Measurements from ENCODE around the gene UBE2O. TPM values are rescaled to one million over a fixed set of nuclear protein-coding genes. Genes with fewer than 3 reads are reported as not detected.

Gene UBE2O
- total RNA-seq, 2 donors from 2014 or later: 29.1 to 38.9 TPM

- no peak for DNase-seq
- H3K36me3 Mint-ChIP-seq (ENCODE audit: low read depth): peaks cover 3% of the 10 kb centered on the region
- H3K4me3 Mint-ChIP-seq: no peak overlapping the region
- no peak for ATAC-seq
- peak overlapping the region; percentile 32 for H3K27ac Mint-ChIP-seq
- no peaks in the 10 kb centered on the region for H3K27me3 Mint-ChIP-seq
- peaks cover 45% of the 10 kb centered on the region for H3K4me1 Mint-ChIP-seq
- no peaks in the 10 kb centered on the region for H3K9me3 ChIP-seq (ENCODE audit: control insufficient read depth, low read length, poor library complexity, severe bottlenecking)
Observed at GRCh38 chr17:76437467-76438402, 15.2 kb downstream of the UBE2O start.

GRCh38 chr17:76435751-76436150, 17.2 kb downstream of the UBE2O start:
- Mint-ChIP-seq H3K27ac (no peak overlapping the region), H3K27me3 (no peaks in the 10 kb centered on the region), H3K4me3 (no peak overlapping the region), H3K4me1 (peaks cover 33% of the 10 kb centered on the region), H3K36me3 (ENCODE audit: low read depth) (no peaks in the 10 kb centered on the region)
- DNase-seq (no peak), ATAC-seq (no peak)
- H3K9me3 ChIP-seq (ENCODE audit: control insufficient read depth, low read length, poor library complexity, severe bottlenecking): no peaks in the 10 kb centered on the region

- no peak overlapping the region for H3K4me3 Mint-ChIP-seq
Observed at GRCh38 chr17:76434870-76435269, 18.1 kb downstream of the UBE2O start.

DNA sequence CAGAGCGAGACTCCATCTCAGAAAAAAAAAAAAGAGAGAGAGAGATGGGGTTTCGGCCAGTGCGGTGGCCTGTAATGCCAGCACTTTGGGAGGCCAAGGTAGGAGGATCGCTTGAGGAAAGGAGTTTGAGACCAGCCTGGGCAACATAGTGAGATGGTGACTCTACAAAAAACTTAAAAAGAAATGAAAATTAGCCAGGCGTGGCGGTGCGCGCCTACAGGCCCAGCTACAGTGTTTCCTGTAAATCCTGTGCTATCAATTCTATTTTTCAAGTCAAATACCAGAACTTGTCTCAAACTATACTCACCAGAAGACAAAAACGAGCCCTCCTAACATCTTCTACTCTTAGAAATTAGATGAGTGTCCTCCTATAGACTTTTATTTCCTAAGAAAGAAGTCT, 19.3 kb downstream of the UBE2O start:
- DNase-seq (no peak), ATAC-seq (no peak)
- Mint-ChIP-seq H3K4me1 (peaks cover 21% of the 10 kb centered on the region), H3K4me3 (no peak overlapping the region), H3K36me3 (ENCODE audit: low read depth) (no peaks in the 10 kb centered on the region), H3K27me3 (no peaks in the 10 kb centered on the region), H3K27ac (no peak overlapping the region)
- no peaks in the 10 kb centered on the region for H3K9me3 ChIP-seq (ENCODE audit: control insufficient read depth, low read length, poor library complexity, severe bottlenecking)

More at GRCh38 chr17:76434870-76435269, 18.1 kb downstream of the UBE2O start:
- no peaks in the 10 kb centered on the region for H3K27me3 Mint-ChIP-seq
- H3K4me1 Mint-ChIP-seq: peaks cover 32% of the 10 kb centered on the region
- H3K27ac Mint-ChIP-seq: no peak overlapping the region
- no peaks in the 10 kb centered on the region for H3K9me3 ChIP-seq (ENCODE audit: control insufficient read depth, low read length, poor library complexity, severe bottlenecking)
- DNase-seq (no peak), ATAC-seq (no peak)
- no peaks in the 10 kb centered on the region for H3K36me3 Mint-ChIP-seq (ENCODE audit: low read depth)

GRCh38 chr17:76432712-76433336, 20.1 kb downstream of the UBE2O start:
- DNase-seq (no peak), ATAC-seq (peak; percentile 50)
- Mint-ChIP-seq H3K27ac (no peak overlapping the region), H3K36me3 (ENCODE audit: low read depth) (peaks cover 2% of the 10 kb centered on the region), H3K4me3 (no peak overlapping the region), H3K27me3 (no peaks in the 10 kb centered on the region), H3K4me1 (peaks cover 23% of the 10 kb centered on the region)
- H3K9me3 ChIP-seq (ENCODE audit: control insufficient read depth, low read length, poor library complexity, severe bottlenecking): no peaks in the 10 kb centered on the region

- Mint-ChIP-seq H3K4me1 (peaks cover 27% of the 10 kb centered on the region), H3K27ac (no peak overlapping the region), H3K4me3 (no peak overlapping the region), H3K36me3 (ENCODE audit: low read depth) (peaks cover 2% of the 10 kb centered on the region), H3K27me3 (no peaks in the 10 kb centered on the region)
- H3K9me3 ChIP-seq (ENCODE audit: control insufficient read depth, low read length, poor library complexity, severe bottlenecking): no peaks in the 10 kb centered on the region
- no peak for ATAC-seq
- DNase-seq: no peak
Observed at GRCh38 chr17:76432004-76432403, 20.9 kb downstream of the UBE2O start.

DNA sequence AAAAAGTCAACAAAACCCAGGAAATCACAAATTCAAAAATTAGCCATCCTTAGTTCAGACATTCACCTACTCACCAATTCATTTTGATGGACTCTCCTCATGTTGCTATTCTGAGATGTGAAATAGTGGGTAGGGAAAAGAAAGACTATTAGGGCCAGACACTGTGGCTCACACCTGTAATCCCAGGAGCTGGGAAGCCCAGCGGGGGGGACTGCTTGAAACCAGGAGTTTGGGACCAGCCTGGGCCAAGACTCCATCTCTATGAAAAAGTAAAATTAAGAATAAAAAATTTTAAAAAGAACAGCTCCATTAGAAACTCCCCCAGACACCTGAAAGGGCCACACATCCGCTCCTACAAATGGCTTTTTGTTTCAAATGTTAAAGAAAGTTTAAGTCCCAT, 21.4 kb downstream of the UBE2O start:
- H3K4me1 Mint-ChIP-seq: peaks cover 28% of the 10 kb centered on the region
- no peaks in the 10 kb centered on the region for H3K9me3 ChIP-seq (ENCODE audit: control insufficient read depth, low read length, poor library complexity, severe bottlenecking)
- H3K27me3 Mint-ChIP-seq: no peaks in the 10 kb centered on the region
- no peak overlapping the region for H3K4me3 Mint-ChIP-seq
- H3K36me3 Mint-ChIP-seq (ENCODE audit: low read depth): peaks cover 2% of the 10 kb centered on the region
- DNase-seq (no peak), ATAC-seq (no peak)
- H3K27ac Mint-ChIP-seq: no peak overlapping the region

GRCh38 chr17:76428511-76428910, 24.4 kb downstream of the UBE2O start:
- DNase-seq (no peak), ATAC-seq (no peak)
- no peaks in the 10 kb centered on the region for H3K27me3 Mint-ChIP-seq
- peaks cover 24% of the 10 kb centered on the region for H3K4me1 Mint-ChIP-seq
- no peaks in the 10 kb centered on the region for H3K9me3 ChIP-seq (ENCODE audit: control insufficient read depth, low read length, poor library complexity, severe bottlenecking)
- no peak overlapping the region for H3K27ac Mint-ChIP-seq
- no peak overlapping the region for H3K4me3 Mint-ChIP-seq
- peaks cover 2% of the 10 kb centered on the region for H3K36me3 Mint-ChIP-seq (ENCODE audit: low read depth)

GRCh38 chr17:76427501-76428231, 25.3 kb downstream of the UBE2O start:
- H3K27ac Mint-ChIP-seq: no peak overlapping the region

GRCh38 chr17:76426853-76427252, 26.1 kb downstream of the UBE2O start:
- Mint-ChIP-seq H3K4me3 (no peak overlapping the region), H3K27ac (no peak overlapping the region), H3K27me3 (no peaks in the 10 kb centered on the region), H3K4me1 (peaks cover 27% of the 10 kb centered on the region), H3K36me3 (ENCODE audit: low read depth) (peaks cover 5% of the 10 kb centered on the region)
- no peak for DNase-seq
- no peaks in the 10 kb centered on the region for H3K9me3 ChIP-seq (ENCODE audit: control insufficient read depth, low read length, poor library complexity, severe bottlenecking)
- ATAC-seq: no peak

More at GRCh38 chr17:76427501-76428231, 25.3 kb downstream of the UBE2O start:
- no peak overlapping the region for H3K4me3 Mint-ChIP-seq
- peaks cover 5% of the 10 kb centered on the region for H3K36me3 Mint-ChIP-seq (ENCODE audit: low read depth)
- H3K9me3 ChIP-seq (ENCODE audit: control insufficient read depth, low read length, poor library complexity, severe bottlenecking): no peaks in the 10 kb centered on the region
- H3K27me3 Mint-ChIP-seq: no peaks in the 10 kb centered on the region
- ATAC-seq (peak; percentile 65), DNase-seq (no peak)
- peaks cover 28% of the 10 kb centered on the region for H3K4me1 Mint-ChIP-seq

DNA sequence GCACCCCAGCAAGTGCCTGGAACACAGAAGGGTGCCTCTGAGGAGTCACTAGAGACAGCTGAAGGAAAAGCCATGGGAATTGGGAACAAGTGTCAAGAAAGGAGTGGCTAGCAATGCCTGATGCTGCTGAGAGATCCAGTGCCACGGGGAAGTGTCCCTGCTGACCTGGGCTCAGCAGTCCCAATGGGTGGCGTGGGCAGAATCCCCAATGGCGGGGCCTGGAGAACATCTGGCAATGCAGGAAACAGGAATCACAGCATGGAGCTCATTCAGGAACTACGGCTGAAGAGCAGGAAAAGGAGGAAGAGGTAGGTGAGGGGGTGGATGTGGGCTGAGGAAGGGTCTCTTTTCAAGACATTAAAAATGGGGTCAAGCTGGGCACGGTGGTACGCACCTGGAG, 30.1 kb downstream of the UBE2O start:
- H3K27ac Mint-ChIP-seq: peak overlapping the region; percentile 29
- ATAC-seq: no peak

GRCh38 chr17:76422406-76422805, 30.5 kb downstream of the UBE2O start:
- Mint-ChIP-seq H3K27ac (peak overlapping the region; percentile 29), H3K27me3 (no peaks in the 10 kb centered on the region), H3K4me3 (peak overlapping the region; percentile 76), H3K36me3 (ENCODE audit: low read depth) (peaks cover 4% of the 10 kb centered on the region), H3K4me1 (peaks cover 37% of the 10 kb centered on the region)
- ATAC-seq: no peak
- no peaks in the 10 kb centered on the region for H3K9me3 ChIP-seq (ENCODE audit: control insufficient read depth, low read length, poor library complexity, severe bottlenecking)
- no peak for DNase-seq

More for the DNA sequence above, 30.1 kb downstream of the UBE2O start:
- peaks cover 32% of the 10 kb centered on the region for H3K4me1 Mint-ChIP-seq
- H3K36me3 Mint-ChIP-seq (ENCODE audit: low read depth): peaks cover 4% of the 10 kb centered on the region
- no peaks in the 10 kb centered on the region for H3K27me3 Mint-ChIP-seq
- no peaks in the 10 kb centered on the region for H3K9me3 ChIP-seq (ENCODE audit: control insufficient read depth, low read length, poor library complexity, severe bottlenecking)
- no peak for DNase-seq
- peak overlapping the region; percentile 76 for H3K4me3 Mint-ChIP-seq

GRCh38 chr17:76421044-76421407, 31.9 kb downstream of the UBE2O start:
- Mint-ChIP-seq H3K27ac (no peak overlapping the region), H3K4me1 (peaks cover 33% of the 10 kb centered on the region), H3K4me3 (no peak overlapping the region), H3K27me3 (no peaks in the 10 kb centered on the region), H3K36me3 (ENCODE audit: low read depth) (peaks cover 4% of the 10 kb centered on the region)
- no peaks in the 10 kb centered on the region for H3K9me3 ChIP-seq (ENCODE audit: control insufficient read depth, low read length, poor library complexity, severe bottlenecking)
- no peak for ATAC-seq
- no peak for DNase-seq

All from T-helper 17 cell (primary cell).